Measurements from ENCODE around the gene PDE6B. TPM values are rescaled to one million over a fixed set of nuclear protein-coding genes. Genes with fewer than 3 reads are reported as not detected.
"Not testable (repeated sequence)": the region's sequence is repeated elsewhere in the genome, so short reads cannot be mapped to it uniquely, and the experiment has no call there.

PDE6B gene
- total and polyA plus RNA-seq, 10 donors = 4.4 to 19.8 (median 11.8) TPM

GRCh38 chr4:669806-670559 is 44.6 kb downstream of the PDE6B start:
- H3K4me3 ChIP-seq; H3K9me3 ChIP-seq; intact Hi-C loops (cut with DNase I; ENCODE audit: low total_unique reads); H3K27ac ChIP-seq; H3K27me3 ChIP-seq (replicated peaks in 1 of 7): not testable (repeated sequence)
- peaks cover 0 to 34% (median 26%) of the 10 kb centered on the region in 6 donors for H3K36me3 ChIP-seq
- peak in 2 of 3 donors; percentile 22 to 32 for TF ChIP-seq POLR2AphosphoS5 (IDR thresholded peaks at IDR 0.05)
- DNase-seq = peak; percentile 61
- peaks cover 10 to 25% (median 18%) of the 10 kb centered on the region in 6 donors for H3K4me1 ChIP-seq
- WGBS, 5 donors = 93 to 97% (median 95%) methylated on average over 11 of the region's 11 CpGs

- peaks cover 19 to 35% (median 32%) of the 10 kb centered on the region in 6 donors for H3K4me1 ChIP-seq
- peaks cover 0 to 34% (median 26%) of the 10 kb centered on the region in 6 donors for H3K36me3 ChIP-seq
- WGBS, 5 donors = 72 to 100% (median 93%) methylated on average over 2 to 3 of the region's 3 CpGs
- no peak overlapping the region for H3K4me3 ChIP-seq
- no peaks in the 10 kb centered on the region for H3K9me3 ChIP-seq
- no peak for TF ChIP-seq POLR2AphosphoS5 (IDR thresholded peaks at IDR 0.05)
- no peak for TF ChIP-seq POLR2A (IDR thresholded peaks at IDR 0.05)
- TF ChIP-seq, protein P1, sequence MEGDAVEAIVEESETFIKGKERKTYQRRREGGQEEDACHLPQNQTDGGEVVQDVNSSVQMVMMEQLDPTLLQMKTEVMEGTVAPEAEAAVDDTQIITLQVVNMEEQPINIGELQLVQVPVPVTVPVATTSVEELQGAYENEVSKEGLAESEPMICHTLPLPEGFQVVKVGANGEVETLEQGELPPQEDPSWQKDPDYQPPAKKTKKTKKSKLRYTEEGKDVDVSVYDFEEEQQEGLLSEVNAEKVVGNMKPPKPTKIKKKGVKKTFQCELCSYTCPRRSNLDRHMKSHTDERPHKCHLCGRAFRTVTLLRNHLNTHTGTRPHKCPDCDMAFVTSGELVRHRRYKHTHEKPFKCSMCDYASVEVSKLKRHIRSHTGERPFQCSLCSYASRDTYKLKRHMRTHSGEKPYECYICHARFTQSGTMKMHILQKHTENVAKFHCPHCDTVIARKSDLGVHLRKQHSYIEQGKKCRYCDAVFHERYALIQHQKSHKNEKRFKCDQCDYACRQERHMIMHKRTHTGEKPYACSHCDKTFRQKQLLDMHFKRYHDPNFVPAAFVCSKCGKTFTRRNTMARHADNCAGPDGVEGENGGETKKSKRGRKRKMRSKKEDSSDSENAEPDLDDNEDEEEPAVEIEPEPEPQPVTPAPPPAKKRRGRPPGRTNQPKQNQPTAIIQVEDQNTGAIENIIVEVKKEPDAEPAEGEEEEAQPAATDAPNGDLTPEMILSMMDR (IDR thresholded peaks at IDR 0.05 in 8 of 11, conservative IDR thresholded peaks at IDR 0.05 in 3 of 11) = no peak
- no peaks in the 10 kb centered on the region for H3K27me3 ChIP-seq (replicated peaks in 1 of 7)
- intact Hi-C loops (cut with DNase I; ENCODE audit: low total_unique reads) = no loop called here
- H3K27ac ChIP-seq = no peak overlapping the region
- peak; percentile 69 for DNase-seq
Observed at GRCh38 chr4:671769-672168, 46.4 kb downstream of the PDE6B start.

GRCh38 chr4:673349-674091 is 48.1 kb downstream of the PDE6B start:
- Histone ChIP-seq H3K4me1 (peaks cover 19 to 45% (median 36%) of the 10 kb centered on the region in 6 donors), H3K27me3 (replicated peaks in 1 of 7) (no peaks in the 10 kb centered on the region), H3K9me3 (no peaks in the 10 kb centered on the region), H3K4me3 (peak overlapping the region; percentile 55 to 89 (median 81)), H3K27ac (peak overlapping the region; percentile 66 to 98 (median 97)), H3K36me3 (peaks cover 0 to 34% (median 26%) of the 10 kb centered on the region in 6 donors)
- TF ChIP-seq POLR2AphosphoS5 (IDR thresholded peaks at IDR 0.05) (peak in 1 of 3 donors; percentile 2), POLR2A (IDR thresholded peaks at IDR 0.05) (no peak)
- WGBS, 5 donors = 11 to 22% (median 12%) methylated on average over 23 to 55 of the region's 55 CpGs
- intact Hi-C loops (cut with DNase I; ENCODE audit: low total_unique reads) = no loop called here
- DNase-seq = peak; percentile 93

DNA sequence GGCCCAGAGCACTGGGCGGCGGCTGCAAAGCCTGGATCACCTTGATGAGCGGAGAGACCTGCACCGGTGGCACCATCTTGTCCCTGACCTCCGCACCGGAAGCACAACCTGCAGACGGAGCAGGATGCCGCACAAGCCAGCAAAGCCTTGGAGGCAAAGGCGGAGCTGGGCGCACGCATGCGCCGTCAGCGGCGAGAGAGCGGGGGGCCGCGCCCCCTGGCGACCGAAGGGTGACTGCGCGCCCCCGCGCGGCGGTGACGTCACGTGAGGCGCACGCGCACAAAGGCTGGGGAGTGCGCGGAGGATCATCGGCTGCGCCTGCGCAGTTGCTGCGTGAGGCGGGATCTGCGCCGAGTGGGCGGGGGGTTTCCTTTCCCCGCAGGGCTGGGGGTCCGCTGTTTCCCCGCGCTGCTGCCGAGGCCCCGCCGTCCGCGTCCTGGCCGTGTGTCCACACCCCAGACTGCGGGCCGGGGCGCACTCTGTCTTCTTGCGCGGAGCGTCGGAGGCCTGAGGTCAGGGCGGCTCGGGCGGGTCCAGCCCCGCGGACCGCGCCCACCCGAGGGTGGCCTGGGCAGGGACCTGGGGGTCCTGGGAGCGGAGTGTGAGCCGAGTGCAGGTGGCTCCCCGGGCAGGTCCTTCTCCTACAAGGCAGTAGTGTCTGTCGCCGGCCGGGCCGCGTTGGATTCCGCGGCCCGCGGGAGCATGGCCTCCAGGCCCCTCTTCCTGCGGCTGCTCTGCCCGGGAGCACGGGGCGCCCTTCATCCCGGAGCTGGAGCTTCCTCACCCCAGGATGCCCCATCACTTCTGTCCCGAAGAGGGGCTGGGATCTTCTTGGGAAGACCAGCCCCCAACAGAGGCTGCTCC is 49.0 kb downstream of the PDE6B start, which contains the start of the genes ATP5ME and MYL5:
TSS of gene ATP5ME (minus strand) at position 105 of the 864 bp plus-strand sequence. CDS start at position 76, 29 bp downstream.
TSS of gene MYL5 (plus strand) at position 371 of the 864 bp plus-strand sequence. CDS start 3,485 bp downstream, outside the sequence.
- Histone ChIP-seq H3K4me1 (peaks cover 19 to 45% (median 36%) of the 10 kb centered on the region in 6 donors), H3K4me3 (peak within 1 kb of the TSS; percentile 55 to 89 (median 81)), H3K27ac (peak within 1 kb of the TSS; percentile 93 to 99 (median 97)), H3K27me3 (replicated peaks in 1 of 7) (no peaks in the 10 kb centered on the region), H3K36me3 (peaks cover 0 to 34% (median 26%) of the 10 kb centered on the region in 6 donors), H3K9me3 (no peaks in the 10 kb centered on the region)
- peak; percentile 100 for DNase-seq
- 0 to 1% (median 0%) methylated on average over 23 to 84 of the region's 84 CpGs for WGBS, 5 donors
- intact Hi-C loops (cut with DNase I; ENCODE audit: low total_unique reads) = no loop called here
- TF ChIP-seq POLR2AphosphoS5 (IDR thresholded peaks at IDR 0.05) (peak; percentile 95 to 97 (median 96)), POLR2A (IDR thresholded peaks at IDR 0.05) (peak; percentile 39 to 61 (median 46))
- TF ChIP-seq, protein P1 (IDR thresholded peaks at IDR 0.05 in 8 of 11, conservative IDR thresholded peaks at IDR 0.05 in 3 of 11) = peak; percentile 95 to 99 (median 98)
